OCI-LY1 (cell line): ENCODE data around the gene N4BP2L2.

Source experiments
- H2AFZ ChIP-seq: fragments of 200-600 bp; sonication (generic), shearing (Covaris generic); 2 replicates; pipeline ENCODE4 v1.6.0; 2014; ENCODE audit warnings: antibody characterized with exemption, mild to moderate bottlenecking, low read length
- H3F3A ChIP-seq: fragments of 200-600 bp; sonication (generic), shearing (Covaris generic); 2 replicates; pipeline ENCODE4 v1.6.0; 2014; ENCODE audit warnings: mild to moderate bottlenecking, antibody characterized with exemption, low read length, moderate library complexity; ENCODE audit not compliant: insufficient read depth
- H3K27ac ChIP-seq: fragments of 200-600 bp; sonication (generic); 2 replicates; pipeline ENCODE4 v1.5.1; 2014; ENCODE audit warnings: low read length, mixed run types, mild to moderate bottlenecking, low read depth; ENCODE audit not compliant: poor library complexity, severe bottlenecking
- H3K27me3 ChIP-seq: fragments of 200-600 bp; sonication (generic); 2 replicates; pipeline ENCODE4 v1.6.0; 2014; ENCODE audit warnings: antibody characterized with exemption, mild to moderate bottlenecking, low read length, moderate library complexity; ENCODE audit not compliant: insufficient read depth
- H3K36me3 ChIP-seq: fragments of 200-600 bp; sonication (generic); 2 replicates; pipeline ENCODE4 v1.6.1; 2014; ENCODE audit warnings: mild to moderate bottlenecking, antibody characterized with exemption, low read length, moderate library complexity, mixed read lengths; ENCODE audit not compliant: insufficient read depth
- H3K4me1 ChIP-seq: fragments of 200-600 bp; sonication (generic); 2 replicates; pipeline ENCODE4 v1.5.1; 2014; ENCODE audit warnings: mild to moderate bottlenecking, low read length, moderate library complexity; ENCODE audit not compliant: insufficient read depth, severe bottlenecking
- H3K4me2 ChIP-seq: fragments of 200-600 bp; sonication (generic), shearing (Covaris generic); 2 replicates; pipeline ENCODE4 v1.6.1; 2014; ENCODE audit warnings: low read length
- H3K4me3 ChIP-seq: fragments of 200-600 bp; sonication (generic); 2 replicates; pipeline ENCODE4 v1.5.1; 2014; ENCODE audit warnings: low read length, low read depth, mild to moderate bottlenecking, mixed read lengths; ENCODE audit not compliant: poor library complexity, severe bottlenecking
- H3K79me2 ChIP-seq: fragments of 200-600 bp; shearing (Covaris generic); 2 replicates; pipeline ENCODE4 v1.6.1; 2016; ENCODE audit warnings: mixed run types, low read length, mixed read lengths; ENCODE audit not compliant: insufficient read depth
- H3K9ac ChIP-seq: fragments of 200-600 bp; sonication (generic), shearing (Covaris generic); 2 replicates; pipeline ENCODE4 v1.6.1; 2014; ENCODE audit warnings: mild to moderate bottlenecking, low read length, mixed read lengths
- H3K9me2 ChIP-seq: fragments of 200-600 bp; sonication (generic), shearing (Covaris generic); 2 replicates; pipeline ENCODE4 v1.6.1; 2014; ENCODE audit warnings: low read depth, mild to moderate bottlenecking, low read length, mixed read lengths
- H3K9me3 ChIP-seq: fragments of 200-600 bp; shearing (Covaris generic); 2 replicates; pipeline ENCODE4 v1.6.1; 2014; ENCODE audit warnings: low read length, mixed read lengths
- H4K20me1 ChIP-seq: fragments of 200-600 bp; sonication (generic), shearing (Covaris generic); 2 replicates; pipeline ENCODE4 v1.6.0; 2016; ENCODE audit warnings: mild to moderate bottlenecking, low read length; ENCODE audit not compliant: insufficient read depth
- CTCF ChIP-seq: fragments of 200-600 bp; sonication (generic), shearing (Covaris generic); IDR thresholded peaks from 2 replicates; pipeline ENCODE4 v1.5.1; 2017; ENCODE audit warnings: mild to moderate bottlenecking, antibody characterized with exemption, low read length, moderate library complexity, mixed read lengths
- EZH2 ChIP-seq: fragments of 200-600 bp; sonication (generic), shearing (Covaris generic); IDR thresholded peaks from 2 replicates; pipeline ENCODE4 v1.8.0; 2017; ENCODE audit warnings: borderline replicate concordance, mixed run types, mild to moderate bottlenecking, antibody characterized with exemption, low read length, moderate library complexity, mixed read lengths

The N4BP2L2 gene

DNA sequence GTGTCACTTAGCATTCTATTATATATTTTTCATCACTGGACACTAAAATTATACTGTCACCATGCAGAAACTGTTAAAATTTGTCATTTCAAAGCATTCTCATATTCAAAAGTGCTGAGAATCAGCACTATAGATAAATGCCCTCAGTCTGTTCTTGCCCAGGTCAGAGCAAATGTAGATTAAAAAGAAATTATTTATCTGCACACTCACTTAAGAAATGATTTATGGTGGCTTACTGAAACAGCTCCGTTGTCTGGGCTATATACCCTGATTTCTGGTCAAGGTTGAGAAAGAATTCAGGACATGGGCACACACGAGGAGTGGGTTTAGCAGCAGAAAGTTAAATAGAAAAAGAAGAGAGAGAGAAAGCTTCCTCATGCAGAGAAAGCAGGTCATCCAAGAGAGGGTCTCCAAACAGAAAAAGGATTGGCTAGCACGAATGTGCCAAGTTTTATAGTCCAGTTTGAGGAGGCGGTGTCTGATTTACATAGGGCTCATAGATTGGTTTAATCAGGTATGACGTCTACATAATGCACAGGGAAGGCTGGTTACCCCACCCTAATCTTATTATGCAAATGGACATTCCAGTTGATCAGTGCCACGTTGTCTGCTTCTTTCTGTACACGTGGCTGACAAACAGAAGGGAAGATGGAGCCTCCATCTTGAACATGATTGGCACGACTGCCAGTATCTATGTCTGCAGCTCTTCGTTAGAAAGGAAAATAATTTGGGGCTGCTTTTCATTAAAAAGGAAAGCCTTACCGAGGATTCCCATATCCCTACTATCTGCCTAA, 63.4 kb downstream of the N4BP2L2 start:
- no peaks in the 10 kb centered on the region for H3K79me2 ChIP-seq
- H4K20me1 ChIP-seq: no peaks in the 10 kb centered on the region
- H3F3A ChIP-seq: no peaks in the 10 kb centered on the region
- H3K9ac ChIP-seq: no peak overlapping the region
- H3K9me2 ChIP-seq: no peaks in the 10 kb centered on the region
- TF ChIP-seq EZH2 (no peak), CTCF (no peak)
- H2AFZ ChIP-seq: no peak overlapping the region
- H3K4me3 ChIP-seq: no peak overlapping the region
- no peak overlapping the region for H3K4me2 ChIP-seq
- no peak overlapping the region for H3K27ac ChIP-seq
- H3K4me1 ChIP-seq: peaks cover 10% of the 10 kb centered on the region
- no peaks in the 10 kb centered on the region for H3K9me3 ChIP-seq
- H3K27me3 ChIP-seq: no peaks in the 10 kb centered on the region
- no peaks in the 10 kb centered on the region for H3K36me3 ChIP-seq

DNA sequence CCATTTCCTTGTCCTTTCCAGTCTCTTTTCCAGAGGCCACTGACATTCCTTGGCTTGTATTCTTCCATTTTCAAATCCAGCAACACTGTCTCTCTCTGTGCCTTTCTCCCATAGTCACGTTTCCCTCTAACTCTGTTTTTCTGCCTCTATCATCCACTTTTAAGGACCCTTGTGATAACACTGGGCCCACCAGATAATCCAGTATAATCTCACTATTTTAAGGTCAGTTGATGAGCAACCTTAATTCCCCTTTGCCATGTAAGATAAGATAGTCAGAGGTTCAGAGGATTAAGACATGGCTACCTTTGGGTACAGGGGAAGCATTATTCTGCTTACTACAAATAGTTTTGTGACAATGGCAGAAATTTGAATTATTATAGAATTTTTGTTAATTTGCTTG, 64.9 kb downstream of the N4BP2L2 start:
- H2AFZ ChIP-seq: no peak overlapping the region

GRCh38 chr13:32472194-32472621, 66.4 kb downstream of the N4BP2L2 start:
- H3K79me2 ChIP-seq: no peaks in the 10 kb centered on the region
- H3K4me2 ChIP-seq: no peak overlapping the region
- TF ChIP-seq EZH2 (no peak), CTCF (no peak)
- peak overlapping the region; percentile 27 for H3K27ac ChIP-seq
- no peak overlapping the region for H3K9ac ChIP-seq
- H3K4me3 ChIP-seq: no peak overlapping the region
- H3K9me2 ChIP-seq: no peaks in the 10 kb centered on the region
- no peaks in the 10 kb centered on the region for H3K9me3 ChIP-seq
- no peaks in the 10 kb centered on the region for H3K27me3 ChIP-seq
- peaks cover 10% of the 10 kb centered on the region for H3K4me1 ChIP-seq
- no peaks in the 10 kb centered on the region for H3F3A ChIP-seq
- H4K20me1 ChIP-seq: no peaks in the 10 kb centered on the region
- no peak overlapping the region for H2AFZ ChIP-seq
- H3K36me3 ChIP-seq: no peaks in the 10 kb centered on the region

More for the DNA sequence above, 64.9 kb downstream of the N4BP2L2 start:
- H3F3A ChIP-seq: no peaks in the 10 kb centered on the region
- H3K4me3 ChIP-seq: no peak overlapping the region
- TF ChIP-seq CTCF (no peak), EZH2 (no peak)
- no peaks in the 10 kb centered on the region for H3K79me2 ChIP-seq
- no peak overlapping the region for H3K9ac ChIP-seq
- H3K4me1 ChIP-seq: peaks cover 10% of the 10 kb centered on the region
- H3K4me2 ChIP-seq: no peak overlapping the region
- no peaks in the 10 kb centered on the region for H3K27me3 ChIP-seq
- no peaks in the 10 kb centered on the region for H3K36me3 ChIP-seq
- no peaks in the 10 kb centered on the region for H3K9me3 ChIP-seq
- H4K20me1 ChIP-seq: no peaks in the 10 kb centered on the region
- no peaks in the 10 kb centered on the region for H3K9me2 ChIP-seq
- H3K27ac ChIP-seq: no peak overlapping the region
